K562 (cell line): Measurements from ENCODE around the gene ITSN2.

Experiments
- DPF2 ChIP-seq: fragments of 450-650 bp; IDR thresholded peaks from 2 replicates; pipeline ENCODE4 v1.6.1; 2016
- FOXM1 ChIP-seq, 2 experiments: fragments of 450-650 bp in 1 of 2; sonication (generic) in 1 of 2; formaldehyde crosslinking in 1 of 2; IDR thresholded peaks; 2 replicates each; pipeline versions ENCODE4 v1.6.1 to v1.9.0; 2017 to 2022; ENCODE audit warnings: low read depth in 2 of 2, mild to moderate bottlenecking in 2 of 2, missing genetic modification reagents in 1 of 2, moderate library complexity in 1 of 2
- MXI1 ChIP-seq: IDR thresholded peaks from 2 replicates; pipeline ENCODE4 v1.6.1; 2011; ENCODE audit warnings: low read depth, mild to moderate bottlenecking, improper control_type of control experiment, low read length
- POLR2A ChIP-seq: fragments of 450-650 bp; conservative IDR thresholded peaks from 2 replicates; pipeline ENCODE4 v1.6.1; 2016
- REST ChIP-seq, 2 experiments: fragments of 450-650 bp; formaldehyde crosslinking in 1 of 2; IDR thresholded peaks; 2 replicates each; pipeline versions ENCODE4 v1.4.0 to v1.6.1; 2014 to 2020; ENCODE audit warnings: mild to moderate bottlenecking in 2 of 2, borderline replicate concordance in 1 of 2, low read depth in 1 of 2
- RFX1 ChIP-seq: fragments of 450-650 bp; IDR thresholded peaks from 2 replicates; pipeline ENCODE4 v1.6.1; 2016; ENCODE audit warnings: mild to moderate bottlenecking, moderate library complexity
- TCF7L2 ChIP-seq: fragments of 150-350 bp; IDR thresholded peaks from 2 replicates; pipeline ENCODE4 v1.6.1; 2016; ENCODE audit warnings: low read depth, mild to moderate bottlenecking, low read length, moderate library complexity
- ZNF318 ChIP-seq, 2 experiments: fragments of 450-650 bp; IDR thresholded peaks; 2 replicates each; pipeline ENCODE4 v1.6.1; 2016; ENCODE audit warnings: mild to moderate bottlenecking in 2 of 2, borderline replicate concordance in 1 of 2, low read depth in 1 of 2, moderate library complexity in 1 of 2
- TF ChIP-seq, protein P1 (sequence below): fragments of 450-650 bp; IDR thresholded peaks from 2 replicates; pipeline ENCODE4 v1.6.1; 2018; ENCODE audit not compliant: partially characterized antibody
- TF ChIP-seq, protein P2 (sequence below), 2 experiments: fragments of 450-650 bp in 1 of 2; sonication (generic) in 1 of 2; formaldehyde crosslinking in 1 of 2; IDR thresholded peaks in 1 of 2; conservative IDR thresholded peaks in 1 of 2; 2 replicates each; pipeline versions ENCODE4 v1.6.1 to v1.8.1; 2016 to 2023; ENCODE audit warnings: mild to moderate bottlenecking in 2 of 2, moderate library complexity in 2 of 2, inconsistent platforms in 1 of 2, missing genetic modification reagents in 1 of 2

DNA sequence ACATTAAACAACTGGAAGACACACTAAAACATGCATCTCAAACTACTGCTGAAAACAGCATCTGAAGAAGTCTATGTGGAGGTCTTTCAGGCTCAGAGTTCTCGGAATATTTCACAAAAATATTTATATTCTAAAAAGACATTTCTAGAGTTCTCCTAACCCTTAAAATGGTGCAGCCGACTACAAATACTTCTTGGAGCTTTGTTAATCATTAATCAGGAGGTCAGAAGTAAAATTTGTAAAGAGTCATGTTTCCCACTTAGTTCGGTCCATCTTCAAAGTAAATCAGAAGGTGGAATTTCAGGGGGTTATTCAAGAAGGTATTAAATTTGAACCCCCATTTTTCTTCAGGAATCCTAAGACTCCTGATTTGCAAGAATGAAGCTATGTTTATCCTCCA, 112.7 kb downstream of the ITSN2 start:
- TF ChIP-seq POLR2A: no peak
- TF ChIP-seq REST (IDR thresholded peaks at IDR 0.05; ENCODE audit: borderline replicate concordance): no peak
- TF ChIP-seq REST (CRISPR knock-in tag; IDR thresholded peaks at IDR 0.05; ENCODE audit: low read depth): no peak
- no peak for TF ChIP-seq ZNF318 (IDR thresholded peaks at IDR 0.05; ENCODE audit: borderline replicate concordance in 1 of 2, low read depth in 1 of 2)
- TF ChIP-seq, protein P1, sequence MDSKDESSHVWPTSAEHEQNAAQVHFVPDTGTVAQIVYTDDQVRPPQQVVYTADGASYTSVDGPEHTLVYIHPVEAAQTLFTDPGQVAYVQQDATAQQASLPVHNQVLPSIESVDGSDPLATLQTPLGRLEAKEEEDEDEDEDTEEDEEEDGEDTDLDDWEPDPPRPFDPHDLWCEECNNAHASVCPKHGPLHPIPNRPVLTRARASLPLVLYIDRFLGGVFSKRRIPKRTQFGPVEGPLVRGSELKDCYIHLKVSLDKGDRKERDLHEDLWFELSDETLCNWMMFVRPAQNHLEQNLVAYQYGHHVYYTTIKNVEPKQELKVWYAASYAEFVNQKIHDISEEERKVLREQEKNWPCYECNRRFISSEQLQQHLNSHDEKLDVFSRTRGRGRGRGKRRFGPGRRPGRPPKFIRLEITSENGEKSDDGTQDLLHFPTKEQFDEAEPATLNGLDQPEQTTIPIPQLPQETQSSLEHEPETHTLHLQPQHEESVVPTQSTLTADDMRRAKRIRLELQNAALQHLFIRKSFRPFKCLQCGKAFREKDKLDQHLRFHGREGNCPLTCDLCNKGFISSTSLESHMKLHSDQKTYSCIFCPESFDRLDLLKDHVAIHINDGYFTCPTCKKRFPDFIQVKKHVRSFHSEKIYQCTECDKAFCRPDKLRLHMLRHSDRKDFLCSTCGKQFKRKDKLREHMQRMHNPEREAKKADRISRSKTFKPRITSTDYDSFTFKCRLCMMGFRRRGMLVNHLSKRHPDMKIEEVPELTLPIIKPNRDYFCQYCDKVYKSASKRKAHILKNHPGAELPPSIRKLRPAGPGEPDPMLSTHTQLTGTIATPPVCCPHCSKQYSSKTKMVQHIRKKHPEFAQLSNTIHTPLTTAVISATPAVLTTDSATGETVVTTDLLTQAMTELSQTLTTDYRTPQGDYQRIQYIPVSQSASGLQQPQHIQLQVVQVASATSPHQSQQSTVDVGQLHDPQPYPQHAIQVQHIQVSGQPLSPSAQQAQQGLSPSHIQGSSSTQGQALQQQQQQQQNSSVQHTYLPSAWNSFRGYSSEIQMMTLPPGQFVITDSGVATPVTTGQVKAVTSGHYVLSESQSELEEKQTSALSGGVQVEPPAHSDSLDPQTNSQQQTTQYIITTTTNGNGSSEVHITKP: no peak
- TF ChIP-seq DPF2: no peak
- TF ChIP-seq TCF7L2: no peak
- no peak for TF ChIP-seq FOXM1 (IDR thresholded peaks at IDR 0.05; ENCODE audit: low read depth)
- TF ChIP-seq FOXM1 (CRISPR knock-in tag; IDR thresholded peaks at IDR 0.05; ENCODE audit: low read depth): no peak
- TF ChIP-seq MXI1: no peak
- TF ChIP-seq, protein P2, sequence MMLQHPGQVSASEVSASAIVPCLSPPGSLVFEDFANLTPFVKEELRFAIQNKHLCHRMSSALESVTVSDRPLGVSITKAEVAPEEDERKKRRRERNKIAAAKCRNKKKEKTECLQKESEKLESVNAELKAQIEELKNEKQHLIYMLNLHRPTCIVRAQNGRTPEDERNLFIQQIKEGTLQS (IDR thresholded peaks at IDR 0.05): no peak
- TF ChIP-seq, protein P2 (CRISPR knock-in tag; conservative IDR thresholded peaks at IDR 0.05): no peak
- TF ChIP-seq RFX1: no peak
